K562 (cell line): Measurements from ENCODE around the gene TMC4. TPM values are rescaled to one million over a fixed set of nuclear protein-coding genes. Genes with fewer than 3 reads are reported as not detected.

Experiments
- BRD9 ChIP-seq: fragments of 450-650 bp; IDR thresholded peaks from 2 replicates; pipeline ENCODE4 v1.6.1; 2018; ENCODE audit warnings: low read depth; ENCODE audit not compliant: partially characterized antibody
- CBFB ChIP-seq: sonication (generic); formaldehyde crosslinking; IDR thresholded peaks from 2 replicates; pipeline ENCODE4 v1.4.0; 2020; ENCODE audit warnings: mild to moderate bottlenecking, missing genetic modification reagents
- CBX5 ChIP-seq: IDR thresholded peaks from 2 replicates; pipeline ENCODE4 v1.6.1; 2014; ENCODE audit warnings: low read depth, borderline replicate concordance
- FOXP1 ChIP-seq: sonication (generic); formaldehyde crosslinking; IDR thresholded peaks from 2 replicates; pipeline ENCODE4 v1.8.0; 2022; ENCODE audit warnings: mild to moderate bottlenecking, missing genetic modification reagents
- HES1 ChIP-seq: fragments of 450-650 bp; IDR thresholded peaks from 2 replicates; pipeline ENCODE4 v1.6.1; 2016; ENCODE audit warnings: low read depth, mild to moderate bottlenecking, moderate library complexity
- HMGN3 ChIP-seq: IDR thresholded peaks from 2 replicates; pipeline ENCODE4 v1.6.1; 2011; ENCODE audit warnings: borderline replicate concordance, low read depth, mild to moderate bottlenecking, mixed read lengths, low read length; ENCODE audit not compliant: insufficient read length; ENCODE audit errors: extremely low read depth
- KAT2B ChIP-seq: IDR thresholded peaks from one replicate; pipeline ENCODE4 v1.6.1; 2012; ENCODE audit warnings: low read depth, mild to moderate bottlenecking, control low read depth, inconsistent platforms, low read length, moderate library complexity
- MAZ ChIP-seq, 2 experiments: fragments of 450-650 bp in 1 of 2; sonication (generic) in 1 of 2; formaldehyde crosslinking; IDR thresholded peaks in 1 of 2; conservative IDR thresholded peaks in 1 of 2; 2 replicates each; pipeline versions ENCODE4 v1.4.0 to v1.5.0; 2020; ENCODE audit warnings: mild to moderate bottlenecking in 1 of 2, missing genetic modification reagents in 1 of 2
- MTF1 ChIP-seq: fragments of 250-450 bp; sonication (Bioruptor Pico); IDR thresholded peaks from 2 replicates; pipeline ENCODE4 v1.9.0; 2021; ENCODE audit warnings: moderate library complexity, mild to moderate bottlenecking, inconsistent platforms, borderline replicate concordance
- NCOA1 ChIP-seq: fragments of 450-650 bp; IDR thresholded peaks from 2 replicates; pipeline ENCODE4 v1.6.1; 2016; ENCODE audit warnings: low read depth
- NR2C2 ChIP-seq, 2 experiments: fragments of 200-800 bp in 1 of 2; sonication (Bioruptor generic) in 1 of 2; sonication (generic) in 1 of 2; formaldehyde crosslinking in 1 of 2; IDR thresholded peaks; 2 replicates each; pipeline versions ENCODE4 v1.6.1 to v1.8.0; 2016 to 2022; ENCODE audit warnings: mild to moderate bottlenecking in 1 of 2, missing compliant biosample characterization in 1 of 2, missing genetic modification characterization in 1 of 2, missing genetic modification reagents in 1 of 2
- PCBP1 ChIP-seq: fragments of 200-400 bp; formaldehyde crosslinking; IDR thresholded peaks from 2 replicates; pipeline ENCODE4 v1.6.1; 2018; ENCODE audit warnings: mild to moderate bottlenecking, low read depth, low read length; ENCODE audit not compliant: poor library complexity, severe bottlenecking
- RFX7 ChIP-seq: fragments of 250-450 bp; sonication (Bioruptor Pico); IDR thresholded peaks from 2 replicates; pipeline ENCODE4 v1.5.1; 2021; ENCODE audit warnings: mild to moderate bottlenecking
- SMAD1 ChIP-seq: fragments of 150-350 bp; IDR thresholded peaks from 2 replicates; pipeline ENCODE4 v1.6.1; 2014; ENCODE audit warnings: low read length, low read depth; ENCODE audit not compliant: partially characterized antibody
- TEAD1 ChIP-seq, 2 experiments: fragments of 450-650 bp in 1 of 2; sonication (generic) in 1 of 2; formaldehyde crosslinking; IDR thresholded peaks; 2 replicates each; pipeline versions ENCODE4 v1.4.0 to v1.8.0; 2020 to 2022; ENCODE audit warnings: mild to moderate bottlenecking in 2 of 2, missing genetic modification reagents in 1 of 2
- ZBTB1 ChIP-seq: sonication (generic); formaldehyde crosslinking; IDR thresholded peaks from 2 replicates; pipeline ENCODE4 v1.8.1; 2023; ENCODE audit warnings: missing genetic modification reagents, low read depth, mild to moderate bottlenecking, borderline replicate concordance
- ZC3H4 ChIP-seq: sonication (generic); formaldehyde crosslinking; IDR thresholded peaks from 2 replicates; pipeline ENCODE4 v1.9.0; 2021; ENCODE audit warnings: missing genetic modification reagents, borderline replicate concordance
- ZFX ChIP-seq: sonication (generic); formaldehyde crosslinking; IDR thresholded peaks from 2 replicates; pipeline ENCODE4 v1.8.0; 2022; ENCODE audit warnings: mild to moderate bottlenecking, missing genetic modification reagents, moderate library complexity
- ZNF75A ChIP-seq: fragments of 450-650 bp; formaldehyde crosslinking; IDR thresholded peaks from 2 replicates; pipeline ENCODE4 v1.4.0; 2020; ENCODE audit warnings: mild to moderate bottlenecking
- polyA plus RNA-seq, 8 experiments: library from polyadenylated mRNA; depleted of rRNA in 4 of 8; stranded (reverse) in 5 of 8; unstranded in 3 of 8; fragments of >200 nt; fragmentation: Nextera tagmentation in 2 of 8; fragmentation: Illumina TruSeq in 1 of 8; extraction: Ambion mirVana in 2 of 8; extraction: Trizol in 1 of 8; gene quantifications; 2 replicates each; pipeline versions ENCODE4 v1.2.1 to v1.2.3, GENCODE V29; 2011 to 2014; ENCODE audit warnings: inconsistent platforms in 1 of 8, missing spikeins in 1 of 8
- total RNA-seq, 7 experiments: library from RNA; depleted of rRNA in 6 of 7; stranded (reverse); fragments of >200 nt in 6 of 7; fragmentation: Illumina TruSeq in 2 of 7; extraction: Trizol in 2 of 7; gene quantifications; 2 replicates each; pipeline versions ENCODE4 v1.2.1 to v1.2.3, GENCODE V29; 2011 to 2021; ENCODE audit warnings: low replicate concordance in 1 of 7
- TF ChIP-seq, protein P1 (sequence below): fragments of 250-450 bp; sonication (Bioruptor Pico); IDR thresholded peaks from 2 replicates; pipeline ENCODE4 v1.4.0; 2020; ENCODE audit warnings: mild to moderate bottlenecking, moderate library complexity, borderline replicate concordance
- TF ChIP-seq, protein P2 (sequence below): fragments of 450-650 bp; IDR thresholded peaks from 2 replicates; pipeline ENCODE4 v1.6.1; 2017; ENCODE audit warnings: antibody characterized with exemption

TMC4 gene
- total and polyA plus RNA-seq, 9 of the 15 experiments (the other 6 are each of a cell fraction or from before 2014, with no cell fraction given) = 0.12 to 0.79 (median 0.36) TPM; not detected in 2

DNA sequence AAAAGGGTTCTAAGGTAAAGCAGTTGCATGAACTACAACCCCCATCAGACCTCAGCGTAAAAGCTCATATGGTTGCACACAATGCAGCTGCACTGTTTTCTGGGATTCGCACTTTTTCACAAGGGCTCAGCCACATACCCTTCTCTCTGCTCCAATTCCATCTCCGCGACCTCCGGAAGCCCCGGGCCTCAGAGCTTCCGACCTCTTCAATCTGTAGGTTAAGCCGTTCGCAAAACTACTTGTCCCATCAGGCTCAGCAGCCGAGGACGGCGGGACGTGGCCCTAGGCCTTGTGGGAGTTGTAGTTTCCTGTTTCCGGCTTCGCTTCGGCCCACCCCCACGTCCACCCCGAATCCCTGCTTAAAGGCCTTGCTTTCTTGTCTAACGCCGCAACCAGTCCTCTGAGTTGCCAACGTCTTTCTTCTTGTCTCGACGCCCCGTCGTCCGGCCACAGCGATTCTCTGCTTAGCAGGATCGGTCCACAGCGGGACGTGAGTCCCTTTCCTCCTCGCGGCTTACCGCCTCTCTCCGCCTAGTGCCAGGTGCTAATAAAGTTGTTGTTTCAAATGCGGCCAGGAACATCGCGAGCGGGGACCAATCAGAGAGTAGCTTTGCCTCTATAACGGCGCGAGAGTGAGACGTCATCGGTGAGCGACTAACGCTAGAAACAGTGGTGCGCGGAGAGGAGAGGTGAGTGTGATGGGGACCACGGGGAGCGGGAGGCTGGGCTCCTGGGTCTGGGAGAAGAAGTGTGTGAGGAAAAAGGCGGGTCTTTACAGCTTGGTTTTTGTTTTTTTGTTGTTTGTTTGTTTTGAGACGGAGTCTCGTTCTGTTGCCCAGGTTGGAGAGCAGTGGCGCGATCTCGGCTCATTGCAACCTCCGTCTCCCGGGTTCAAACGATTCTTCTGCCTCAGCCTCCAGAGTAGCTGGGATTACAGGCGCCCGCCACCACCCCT, 57.6 kb downstream of the TMC4 start, which contains the start of the genes PRPF31 and TFPT (continued):
- TF ChIP-seq, protein P1, sequence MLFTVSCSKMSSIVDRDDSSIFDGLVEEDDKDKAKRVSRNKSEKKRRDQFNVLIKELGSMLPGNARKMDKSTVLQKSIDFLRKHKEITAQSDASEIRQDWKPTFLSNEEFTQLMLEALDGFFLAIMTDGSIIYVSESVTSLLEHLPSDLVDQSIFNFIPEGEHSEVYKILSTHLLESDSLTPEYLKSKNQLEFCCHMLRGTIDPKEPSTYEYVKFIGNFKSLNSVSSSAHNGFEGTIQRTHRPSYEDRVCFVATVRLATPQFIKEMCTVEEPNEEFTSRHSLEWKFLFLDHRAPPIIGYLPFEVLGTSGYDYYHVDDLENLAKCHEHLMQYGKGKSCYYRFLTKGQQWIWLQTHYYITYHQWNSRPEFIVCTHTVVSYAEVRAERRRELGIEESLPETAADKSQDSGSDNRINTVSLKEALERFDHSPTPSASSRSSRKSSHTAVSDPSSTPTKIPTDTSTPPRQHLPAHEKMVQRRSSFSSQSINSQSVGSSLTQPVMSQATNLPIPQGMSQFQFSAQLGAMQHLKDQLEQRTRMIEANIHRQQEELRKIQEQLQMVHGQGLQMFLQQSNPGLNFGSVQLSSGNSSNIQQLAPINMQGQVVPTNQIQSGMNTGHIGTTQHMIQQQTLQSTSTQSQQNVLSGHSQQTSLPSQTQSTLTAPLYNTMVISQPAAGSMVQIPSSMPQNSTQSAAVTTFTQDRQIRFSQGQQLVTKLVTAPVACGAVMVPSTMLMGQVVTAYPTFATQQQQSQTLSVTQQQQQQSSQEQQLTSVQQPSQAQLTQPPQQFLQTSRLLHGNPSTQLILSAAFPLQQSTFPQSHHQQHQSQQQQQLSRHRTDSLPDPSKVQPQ (CRISPR knock-in tag) = no peak
- TF ChIP-seq HES1 = no peak
- TF ChIP-seq ZFX (CRISPR knock-in tag) = peak; percentile 99
- no peak for TF ChIP-seq ZC3H4 (CRISPR knock-in tag)
- TF ChIP-seq MTF1 = no peak
- TF ChIP-seq FOXP1 (CRISPR knock-in tag) = no peak
- TF ChIP-seq MAZ (CRISPR knock-in tag; conservative IDR thresholded peaks at IDR 0.05 in 1 of 2, IDR thresholded peaks at IDR 0.05 in 1 of 2) = peak; percentile 74 to 86
- no peak for TF ChIP-seq KAT2B
- peak; percentile 79; the same call in 1 of the 2 replicates for TF ChIP-seq NR2C2 (CRISPR knock-in tag; IDR thresholded peaks at IDR 0.05)
- peak; percentile 94 for TF ChIP-seq NR2C2 (tag; IDR thresholded peaks at IDR 0.05)
- no peak for TF ChIP-seq ZNF75A (CRISPR knock-in tag)
- TF ChIP-seq, protein P2, sequence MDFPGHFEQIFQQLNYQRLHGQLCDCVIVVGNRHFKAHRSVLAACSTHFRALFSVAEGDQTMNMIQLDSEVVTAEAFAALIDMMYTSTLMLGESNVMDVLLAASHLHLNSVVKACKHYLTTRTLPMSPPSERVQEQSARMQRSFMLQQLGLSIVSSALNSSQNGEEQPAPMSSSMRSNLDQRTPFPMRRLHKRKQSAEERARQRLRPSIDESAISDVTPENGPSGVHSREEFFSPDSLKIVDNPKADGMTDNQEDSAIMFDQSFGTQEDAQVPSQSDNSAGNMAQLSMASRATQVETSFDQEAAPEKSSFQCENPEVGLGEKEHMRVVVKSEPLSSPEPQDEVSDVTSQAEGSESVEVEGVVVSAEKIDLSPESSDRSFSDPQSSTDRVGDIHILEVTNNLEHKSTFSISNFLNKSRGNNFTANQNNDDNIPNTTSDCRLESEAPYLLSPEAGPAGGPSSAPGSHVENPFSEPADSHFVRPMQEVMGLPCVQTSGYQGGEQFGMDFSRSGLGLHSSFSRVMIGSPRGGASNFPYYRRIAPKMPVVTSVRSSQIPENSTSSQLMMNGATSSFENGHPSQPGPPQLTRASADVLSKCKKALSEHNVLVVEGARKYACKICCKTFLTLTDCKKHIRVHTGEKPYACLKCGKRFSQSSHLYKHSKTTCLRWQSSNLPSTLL = no peak
- no peak for TF ChIP-seq RFX7 (CRISPR knock-in tag)
- TF ChIP-seq PCBP1 = no peak
- peak; percentile 29 to 34; a peak in 2 of 4 replicates for TF ChIP-seq TEAD1 (CRISPR knock-in tag; IDR thresholded peaks at IDR 0.05)
- peak; percentile 16 for TF ChIP-seq SMAD1
- TF ChIP-seq BRD9 = peak; percentile 51
- peak; percentile 64; the same call in 1 of the 2 replicates for TF ChIP-seq ZBTB1 (CRISPR knock-in tag)
- peak; percentile 29; the same call in 1 of the 2 replicates for TF ChIP-seq NCOA1
- TF ChIP-seq HMGN3 = no peak
- TF ChIP-seq CBX5 = no peak
- peak; percentile 88; the same call in 1 of the 2 replicates for TF ChIP-seq CBFB (CRISPR knock-in tag)
